ENCODE data around the gene SLAMF1. TPM values are rescaled to one million over a fixed set of nuclear protein-coding genes. Genes with fewer than 3 reads are reported as not detected.

The SLAMF1 gene
- total RNA-seq, 3 donors from 2014 or later (not counting 1 experiment from before 2014, with no cell fraction given), result 1.1 to 3.5 (median 2.1) TPM

DNA sequence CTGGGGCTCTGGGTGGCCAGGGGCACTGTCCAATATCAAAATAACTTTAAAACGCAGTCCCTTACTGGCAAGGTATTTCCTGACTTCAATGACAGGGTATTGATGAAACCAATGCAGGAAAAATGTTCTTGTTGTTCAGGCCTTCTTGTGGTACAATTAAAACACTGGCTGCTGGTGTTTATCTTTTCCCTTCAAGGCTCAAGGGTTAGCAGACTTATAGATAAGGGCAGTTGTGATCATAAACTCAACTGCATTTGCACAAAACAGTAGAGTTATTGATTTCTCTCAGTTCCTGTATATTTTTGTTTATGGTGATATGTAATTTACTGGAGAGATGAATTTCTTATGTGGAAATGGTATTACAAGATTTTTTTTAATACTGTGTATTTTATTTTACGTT lies 64.9 kb downstream of the SLAMF1 start:
- Histone ChIP-seq H3K27me3 (ENCODE audit: control insufficient read depth, insufficient read depth, low read length) (no peaks in the 10 kb centered on the region), H3K4me1 (ENCODE audit: control insufficient read depth, insufficient read depth, low read length) (peaks cover 4% of the 10 kb centered on the region), H3K4me3 (ENCODE audit: low read length) (no peak overlapping the region), H3K36me3 (ENCODE audit: control insufficient read depth, insufficient read depth, low read length) (no peaks in the 10 kb centered on the region), H3K27ac (ENCODE audit: low read length) (no peak overlapping the region), H3K9me3 (ENCODE audit: control insufficient read depth, insufficient read depth, low read length) (no peaks in the 10 kb centered on the region)
- DNase-seq (no peak), ATAC-seq (no peak)
- 83% methylated on average over 1 of the region's 2 CpGs for WGBS (ENCODE audit: insufficient coverage)
- TF ChIP-seq, protein P1, sequence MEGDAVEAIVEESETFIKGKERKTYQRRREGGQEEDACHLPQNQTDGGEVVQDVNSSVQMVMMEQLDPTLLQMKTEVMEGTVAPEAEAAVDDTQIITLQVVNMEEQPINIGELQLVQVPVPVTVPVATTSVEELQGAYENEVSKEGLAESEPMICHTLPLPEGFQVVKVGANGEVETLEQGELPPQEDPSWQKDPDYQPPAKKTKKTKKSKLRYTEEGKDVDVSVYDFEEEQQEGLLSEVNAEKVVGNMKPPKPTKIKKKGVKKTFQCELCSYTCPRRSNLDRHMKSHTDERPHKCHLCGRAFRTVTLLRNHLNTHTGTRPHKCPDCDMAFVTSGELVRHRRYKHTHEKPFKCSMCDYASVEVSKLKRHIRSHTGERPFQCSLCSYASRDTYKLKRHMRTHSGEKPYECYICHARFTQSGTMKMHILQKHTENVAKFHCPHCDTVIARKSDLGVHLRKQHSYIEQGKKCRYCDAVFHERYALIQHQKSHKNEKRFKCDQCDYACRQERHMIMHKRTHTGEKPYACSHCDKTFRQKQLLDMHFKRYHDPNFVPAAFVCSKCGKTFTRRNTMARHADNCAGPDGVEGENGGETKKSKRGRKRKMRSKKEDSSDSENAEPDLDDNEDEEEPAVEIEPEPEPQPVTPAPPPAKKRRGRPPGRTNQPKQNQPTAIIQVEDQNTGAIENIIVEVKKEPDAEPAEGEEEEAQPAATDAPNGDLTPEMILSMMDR (IDR thresholded peaks at IDR 0.05), result no peak
- Mint-ChIP-seq H3K27me3 (ENCODE audit: low read depth in 2 of 2) (no peaks in the 10 kb centered on the region), H3K36me3 (no peaks in the 10 kb centered on the region), H3K4me1 (peaks cover 38 to 39% of the 10 kb centered on the region in 2 donors), H3K9me3 (no peaks in the 10 kb centered on the region), H3K4me3 (no peak overlapping the region), H3K27ac (no peak overlapping the region)
- intact Hi-C loops (cut with micrococcal nuclease), result no loop called here

DNA sequence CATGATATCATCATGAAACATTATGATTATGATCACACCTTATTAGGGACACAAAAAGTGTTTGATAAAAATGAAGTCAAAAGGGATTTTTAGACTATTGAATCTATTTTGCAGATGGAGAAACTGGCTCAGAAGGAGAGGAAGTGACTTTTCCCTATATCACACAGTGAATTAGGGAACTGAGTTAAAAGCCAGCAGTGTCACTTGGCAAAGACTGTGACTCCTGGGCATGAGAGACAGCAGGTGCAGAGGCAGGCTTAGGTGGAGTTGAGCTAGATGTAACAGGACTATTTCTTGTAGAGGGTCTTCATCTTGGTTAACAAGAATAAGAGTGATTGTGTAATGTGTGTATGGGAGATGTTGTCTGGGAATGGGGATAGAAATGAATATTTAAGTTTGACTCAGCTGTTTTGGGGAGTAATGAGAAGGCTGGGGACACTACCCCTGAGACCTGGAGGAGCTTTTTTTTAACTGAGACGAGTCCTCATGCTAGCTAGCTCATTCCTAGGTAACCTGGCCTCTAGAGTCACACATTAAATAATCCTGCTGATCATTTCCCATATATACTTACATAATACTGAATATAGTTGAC lies 66.5 kb downstream of the SLAMF1 start:
- DNase-seq (peak in 1 of 2 donors; percentile 30), ATAC-seq (no peak)
- H3K4me1 ChIP-seq (ENCODE audit: control insufficient read depth, insufficient read depth, low read length), result peaks cover 16% of the 10 kb centered on the region
- peaks cover 44 to 49% of the 10 kb centered on the region in 2 donors for H3K4me1 Mint-ChIP-seq
- H3K9me3 Mint-ChIP-seq, result no peaks in the 10 kb centered on the region
- no peaks in the 10 kb centered on the region for H3K27me3 ChIP-seq (ENCODE audit: control insufficient read depth, insufficient read depth, low read length)
- no peak overlapping the region for H3K4me3 Mint-ChIP-seq
- no peaks in the 10 kb centered on the region for H3K36me3 Mint-ChIP-seq
- no peaks in the 10 kb centered on the region for H3K27me3 Mint-ChIP-seq (ENCODE audit: low read depth in 2 of 2)
- H3K36me3 ChIP-seq (ENCODE audit: control insufficient read depth, insufficient read depth, low read length), result no peaks in the 10 kb centered on the region
- intact Hi-C loops (cut with micrococcal nuclease), result no loop called here
- TF ChIP-seq, protein P1 (IDR thresholded peaks at IDR 0.05), result no peak
- peak overlapping the region; percentile 6 to 27 for H3K27ac Mint-ChIP-seq
- no peak overlapping the region for H3K4me3 ChIP-seq (ENCODE audit: low read length)
- H3K27ac ChIP-seq (ENCODE audit: low read length), result no peak overlapping the region
- WGBS (ENCODE audit: insufficient coverage), result 71% methylated on average over 1 of the region's 1 CpG
- no peaks in the 10 kb centered on the region for H3K9me3 ChIP-seq (ENCODE audit: control insufficient read depth, insufficient read depth, low read length)

DNA sequence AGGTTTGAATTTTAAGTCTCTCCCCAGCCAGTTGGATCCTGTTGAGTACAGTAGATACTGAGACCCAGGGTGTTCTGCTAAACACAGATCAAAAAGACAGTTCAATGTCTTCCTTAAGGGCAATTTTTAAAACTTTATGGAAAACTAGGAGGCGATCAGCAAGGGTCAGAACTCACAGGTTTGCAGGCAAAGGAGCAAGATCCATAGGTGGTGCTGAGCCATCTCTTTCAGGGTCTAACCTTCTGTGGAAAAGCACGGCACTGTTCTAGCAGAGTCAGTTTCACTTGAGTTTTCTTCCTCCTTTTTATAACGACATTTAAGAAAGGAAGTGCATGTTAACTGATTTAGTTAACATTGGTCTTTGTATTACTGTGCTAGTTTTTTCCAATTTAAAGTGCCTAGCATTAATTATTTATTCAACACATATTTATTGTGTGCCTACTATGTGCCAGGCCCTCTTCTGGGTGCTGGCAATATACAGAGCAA lies 67.6 kb downstream of the SLAMF1 start, which contains the start of gene CD84:
TSS of gene CD84 (minus strand) at position 281 of the 486 bp plus-strand sequence. CDS start at position 222, 59 bp downstream.
- Mint-ChIP-seq H3K27ac (peak within 1 kb of the TSS; percentile 81 to 87), H3K27me3 (ENCODE audit: low read depth in 2 of 2) (no peaks in the 10 kb centered on the region), H3K4me1 (peaks cover 52 to 57% of the 10 kb centered on the region in 2 donors), H3K9me3 (no peaks in the 10 kb centered on the region), H3K4me3 (peak within 1 kb of the TSS; percentile 79), H3K36me3 (no peaks in the 10 kb centered on the region)
- Histone ChIP-seq H3K4me3 (ENCODE audit: low read length) (peak within 1 kb of the TSS; percentile 55), H3K36me3 (ENCODE audit: control insufficient read depth, insufficient read depth, low read length) (no peaks in the 10 kb centered on the region), H3K9me3 (ENCODE audit: control insufficient read depth, insufficient read depth, low read length) (no peaks in the 10 kb centered on the region), H3K27ac (ENCODE audit: low read length) (peak within 1 kb of the TSS; percentile 70), H3K27me3 (ENCODE audit: control insufficient read depth, insufficient read depth, low read length) (no peaks in the 10 kb centered on the region), H3K4me1 (ENCODE audit: control insufficient read depth, insufficient read depth, low read length) (peaks cover 19% of the 10 kb centered on the region)
- DNase-seq (peak in 1 of 2 donors; percentile 52), ATAC-seq (peak; percentile 51 to 68 (median 67))
- WGBS (ENCODE audit: insufficient coverage), result 0% methylated on average over 1 of the region's 3 CpGs
- intact Hi-C loops (cut with micrococcal nuclease), result loop anchor here (5.0 kb wide), 1 partner anchor 37 kb away; no protein-coding TSS in a partner anchor
- TF ChIP-seq, protein P1 (IDR thresholded peaks at IDR 0.05), result no peak
